OCI-LY1 (cell line): Measurements from ENCODE around the gene GNA14.

Experiments
- H2AFZ ChIP-seq: fragments of 200-600 bp; sonication (generic), shearing (Covaris generic); 2 replicates; pipeline ENCODE4 v1.6.0; 2014; ENCODE audit warnings: antibody characterized with exemption, mild to moderate bottlenecking, low read length
- H3F3A ChIP-seq: fragments of 200-600 bp; sonication (generic), shearing (Covaris generic); 2 replicates; pipeline ENCODE4 v1.6.0; 2014; ENCODE audit warnings: mild to moderate bottlenecking, antibody characterized with exemption, low read length, moderate library complexity; ENCODE audit not compliant: insufficient read depth
- H3K27ac ChIP-seq: fragments of 200-600 bp; sonication (generic); 2 replicates; pipeline ENCODE4 v1.5.1; 2014; ENCODE audit warnings: low read length, mixed run types, mild to moderate bottlenecking, low read depth; ENCODE audit not compliant: poor library complexity, severe bottlenecking
- H3K27me3 ChIP-seq: fragments of 200-600 bp; sonication (generic); 2 replicates; pipeline ENCODE4 v1.6.0; 2014; ENCODE audit warnings: antibody characterized with exemption, mild to moderate bottlenecking, low read length, moderate library complexity; ENCODE audit not compliant: insufficient read depth
- H3K36me3 ChIP-seq: fragments of 200-600 bp; sonication (generic); 2 replicates; pipeline ENCODE4 v1.6.1; 2014; ENCODE audit warnings: mild to moderate bottlenecking, antibody characterized with exemption, low read length, moderate library complexity, mixed read lengths; ENCODE audit not compliant: insufficient read depth
- H3K4me1 ChIP-seq: fragments of 200-600 bp; sonication (generic); 2 replicates; pipeline ENCODE4 v1.5.1; 2014; ENCODE audit warnings: mild to moderate bottlenecking, low read length, moderate library complexity; ENCODE audit not compliant: insufficient read depth, severe bottlenecking
- H3K4me2 ChIP-seq: fragments of 200-600 bp; sonication (generic), shearing (Covaris generic); 2 replicates; pipeline ENCODE4 v1.6.1; 2014; ENCODE audit warnings: low read length
- H3K4me3 ChIP-seq: fragments of 200-600 bp; sonication (generic); 2 replicates; pipeline ENCODE4 v1.5.1; 2014; ENCODE audit warnings: low read length, low read depth, mild to moderate bottlenecking, mixed read lengths; ENCODE audit not compliant: poor library complexity, severe bottlenecking
- H3K79me2 ChIP-seq: fragments of 200-600 bp; shearing (Covaris generic); 2 replicates; pipeline ENCODE4 v1.6.1; 2016; ENCODE audit warnings: mixed run types, low read length, mixed read lengths; ENCODE audit not compliant: insufficient read depth
- H3K9ac ChIP-seq: fragments of 200-600 bp; sonication (generic), shearing (Covaris generic); 2 replicates; pipeline ENCODE4 v1.6.1; 2014; ENCODE audit warnings: mild to moderate bottlenecking, low read length, mixed read lengths
- H3K9me2 ChIP-seq: fragments of 200-600 bp; sonication (generic), shearing (Covaris generic); 2 replicates; pipeline ENCODE4 v1.6.1; 2014; ENCODE audit warnings: low read depth, mild to moderate bottlenecking, low read length, mixed read lengths
- H3K9me3 ChIP-seq: fragments of 200-600 bp; shearing (Covaris generic); 2 replicates; pipeline ENCODE4 v1.6.1; 2014; ENCODE audit warnings: low read length, mixed read lengths
- H4K20me1 ChIP-seq: fragments of 200-600 bp; sonication (generic), shearing (Covaris generic); 2 replicates; pipeline ENCODE4 v1.6.0; 2016; ENCODE audit warnings: mild to moderate bottlenecking, low read length; ENCODE audit not compliant: insufficient read depth
- CTCF ChIP-seq: fragments of 200-600 bp; sonication (generic), shearing (Covaris generic); IDR thresholded peaks from 2 replicates; pipeline ENCODE4 v1.5.1; 2017; ENCODE audit warnings: mild to moderate bottlenecking, antibody characterized with exemption, low read length, moderate library complexity, mixed read lengths
- EZH2 ChIP-seq: fragments of 200-600 bp; sonication (generic), shearing (Covaris generic); IDR thresholded peaks from 2 replicates; pipeline ENCODE4 v1.8.0; 2017; ENCODE audit warnings: borderline replicate concordance, mixed run types, mild to moderate bottlenecking, antibody characterized with exemption, low read length, moderate library complexity, mixed read lengths

Gene GNA14

GRCh38 chr9:77556396-77556795, 91.7 kb downstream of the GNA14 start:
- Histone ChIP-seq H3K27me3 (no peaks in the 10 kb centered on the region), H3K27ac (no peak overlapping the region), H3K36me3 (no peaks in the 10 kb centered on the region), H3K9me2 (no peaks in the 10 kb centered on the region), H3K4me3 (no peak overlapping the region), H3K9me3 (no peaks in the 10 kb centered on the region), H4K20me1 (no peaks in the 10 kb centered on the region), H3K4me2 (no peak overlapping the region), H3K9ac (no peak overlapping the region), H3K79me2 (no peaks in the 10 kb centered on the region), H2AFZ (no peak overlapping the region), H3F3A (no peaks in the 10 kb centered on the region), H3K4me1 (no peaks in the 10 kb centered on the region)
- TF ChIP-seq EZH2, result no peak
- TF ChIP-seq CTCF, result no peak

GRCh38 chr9:77554586-77555105, 93.5 kb downstream of the GNA14 start:
- Histone ChIP-seq H4K20me1 (no peaks in the 10 kb centered on the region), H2AFZ (no peak overlapping the region), H3K36me3 (no peaks in the 10 kb centered on the region), H3K9me3 (no peaks in the 10 kb centered on the region), H3F3A (no peaks in the 10 kb centered on the region), H3K4me1 (no peaks in the 10 kb centered on the region), H3K27me3 (no peaks in the 10 kb centered on the region), H3K9ac (no peak overlapping the region), H3K79me2 (no peaks in the 10 kb centered on the region), H3K9me2 (no peaks in the 10 kb centered on the region), H3K27ac (no peak overlapping the region), H3K4me2 (no peak overlapping the region), H3K4me3 (no peak overlapping the region)
- TF ChIP-seq CTCF (no peak), EZH2 (no peak)

DNA sequence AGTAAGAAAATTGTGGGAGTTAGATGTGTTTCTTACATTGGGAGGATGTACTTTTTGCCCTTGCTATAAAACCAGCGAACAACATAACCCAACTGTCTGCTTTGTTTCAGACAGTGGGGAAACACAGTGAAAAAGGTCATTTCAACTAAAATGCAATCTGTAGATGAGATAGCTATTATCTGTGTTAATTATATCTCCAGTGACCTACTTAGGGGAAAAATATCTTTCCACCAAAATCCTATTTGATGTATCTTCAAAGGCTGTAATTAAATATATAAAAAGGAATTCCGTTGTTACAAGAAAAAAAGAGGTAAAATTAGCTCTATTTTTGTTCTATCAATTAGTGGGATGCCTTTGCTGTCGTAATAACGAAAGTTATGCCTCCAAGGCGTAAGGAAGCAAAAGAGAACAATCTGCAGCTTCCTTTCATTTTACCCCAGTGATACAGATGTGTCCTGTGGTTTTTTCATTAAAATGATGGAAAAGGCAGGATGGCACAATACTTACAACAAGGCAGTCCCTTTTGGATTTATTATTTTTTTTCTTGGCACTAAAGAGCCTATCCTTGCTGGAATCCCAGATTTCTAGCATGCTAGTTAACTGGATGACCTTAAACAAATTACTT, 100.9 kb downstream of the GNA14 start:
- Histone ChIP-seq H3K79me2 (no peaks in the 10 kb centered on the region), H3K9me3 (no peaks in the 10 kb centered on the region), H3K4me2 (no peak overlapping the region), H2AFZ (no peak overlapping the region), H3F3A (no peaks in the 10 kb centered on the region), H3K4me3 (no peak overlapping the region), H3K27ac (no peak overlapping the region), H4K20me1 (no peaks in the 10 kb centered on the region), H3K9me2 (no peaks in the 10 kb centered on the region), H3K9ac (no peak overlapping the region), H3K4me1 (no peaks in the 10 kb centered on the region), H3K27me3 (no peaks in the 10 kb centered on the region), H3K36me3 (no peaks in the 10 kb centered on the region)
- TF ChIP-seq CTCF (no peak), EZH2 (no peak)
